H9 (cell line): ENCODE results near the gene DCLK2. TPM values are rescaled to one million over a fixed set of nuclear protein-coding genes. Genes with fewer than 3 reads are reported as not detected.
A peak's percentile ranks its signal among the peaks of the same experiment; 100 is the strongest.

ENCODE experiments used
- DNase-seq: peaks from one replicate; pipeline ENCODE4 v3.0.0-alpha.2; 2017
- H2AFZ ChIP-seq: one replicate; pipeline ENCODE4 v1.6.1; 2013; ENCODE audit warnings: mild to moderate bottlenecking, low read length, control low read depth, moderate library complexity
- H2AK5ac ChIP-seq: 2 replicates; pipeline ENCODE4 v1.6.1; 2013; ENCODE audit warnings: low read length, control low read depth, mixed read lengths; ENCODE audit not compliant: insufficient read length
- H2BK120ac ChIP-seq: one replicate; pipeline ENCODE4 v1.6.1; 2013; ENCODE audit warnings: low read depth, mild to moderate bottlenecking, low read length, control low read depth, inconsistent platforms; ENCODE audit not compliant: poor library complexity, severe bottlenecking
- H2BK12ac ChIP-seq: 2 replicates; pipeline ENCODE4 v1.6.1; 2013; ENCODE audit warnings: low read length, control low read depth, mixed read lengths, low read depth; ENCODE audit not compliant: insufficient read length
- H2BK15ac ChIP-seq: 2 replicates; pipeline ENCODE4 v1.6.1; 2013; ENCODE audit warnings: low read depth, low read length, control low read depth
- H2BK20ac ChIP-seq: one replicate; pipeline ENCODE4 v1.6.1; 2013; ENCODE audit warnings: low read depth, mild to moderate bottlenecking, low read length, control low read depth, inconsistent platforms; ENCODE audit not compliant: poor library complexity, severe bottlenecking
- H2BK5ac ChIP-seq: 2 replicates; pipeline ENCODE4 v1.6.1; 2013; ENCODE audit warnings: low read length, control low read depth, mixed read lengths; ENCODE audit not compliant: insufficient read length
- H3K14ac ChIP-seq: 2 replicates; pipeline ENCODE4 v1.6.1; 2013; ENCODE audit warnings: low read length, control low read depth; ENCODE audit not compliant: insufficient read depth
- H3K18ac ChIP-seq: 2 replicates; pipeline ENCODE4 v1.6.1; 2013; ENCODE audit warnings: low read depth, mild to moderate bottlenecking, mixed read lengths, low read length, control low read depth; ENCODE audit not compliant: insufficient read length
- H3K23ac ChIP-seq: 2 replicates; pipeline ENCODE4 v1.6.1; 2013; ENCODE audit warnings: low read length, control low read depth, mixed read lengths, low read depth; ENCODE audit not compliant: insufficient read length
- H3K23me2 ChIP-seq: 2 replicates; pipeline ENCODE4 v1.6.1; 2013; ENCODE audit warnings: low read depth, mild to moderate bottlenecking, mixed read lengths, low read length, control low read depth; ENCODE audit not compliant: insufficient read length, poor library complexity, severe bottlenecking
- H3K27ac ChIP-seq: 2 replicates; pipeline ENCODE4 v1.5.1; 2013; ENCODE audit warnings: low read length, control low read depth, mixed read lengths, low read depth; ENCODE audit not compliant: insufficient read length
- H3K27me3 ChIP-seq: 2 replicates; pipeline ENCODE4 v1.6.1; 2013; ENCODE audit warnings: low read length, control low read depth, inconsistent platforms; ENCODE audit not compliant: insufficient read depth
- H3K4ac ChIP-seq: 2 replicates; pipeline ENCODE4 v1.6.1; 2013; ENCODE audit warnings: low read depth, mild to moderate bottlenecking, control low read depth, inconsistent platforms, low read length, moderate library complexity
- H3K4me1 ChIP-seq: 2 replicates; pipeline ENCODE4 v1.6.1; 2013; ENCODE audit warnings: low read length, control low read depth, inconsistent platforms; ENCODE audit not compliant: insufficient read depth
- H3K4me2 ChIP-seq: 2 replicates; pipeline ENCODE4 v1.6.1; 2013; ENCODE audit warnings: low read length, control low read depth, mixed read lengths; ENCODE audit not compliant: insufficient read length, insufficient read depth
- H3K56ac ChIP-seq: 2 replicates; pipeline ENCODE4 v1.6.1; 2013; ENCODE audit warnings: low read depth, mild to moderate bottlenecking, mixed read lengths, low read length, control low read depth; ENCODE audit not compliant: insufficient read length
- H3K79me1 ChIP-seq: 2 replicates; pipeline ENCODE4 v1.6.1; 2013; ENCODE audit warnings: low read depth, mild to moderate bottlenecking, moderate library complexity, low read length, control low read depth, inconsistent platforms; ENCODE audit not compliant: insufficient read depth, poor library complexity, severe bottlenecking
- H3K79me2 ChIP-seq: 2 replicates; pipeline ENCODE4 v1.6.1; 2013; ENCODE audit warnings: low read length, control low read depth, inconsistent platforms; ENCODE audit not compliant: insufficient read depth
- H3K9ac ChIP-seq: 2 replicates; pipeline ENCODE4 v1.6.1; 2013; ENCODE audit warnings: low read length, control low read depth, mixed read lengths; ENCODE audit not compliant: insufficient read length; ENCODE audit errors: extremely low read depth
- H3K9me3 ChIP-seq: one replicate; pipeline ENCODE4 v1.6.1; 2013; ENCODE audit warnings: low read depth, low read length, inconsistent platforms; ENCODE audit not compliant: control insufficient read depth
- H3T11ph ChIP-seq: one replicate; pipeline ENCODE4 v1.6.1; 2013; ENCODE audit warnings: mild to moderate bottlenecking, low read length, control low read depth, inconsistent platforms
- H4K20me1 ChIP-seq: one replicate; pipeline ENCODE4 v1.6.1; 2013; ENCODE audit not compliant: control insufficient read depth, insufficient read length, insufficient read depth
- H4K5ac ChIP-seq: 2 replicates; pipeline ENCODE4 v1.6.1; 2013; ENCODE audit warnings: low read depth, mild to moderate bottlenecking, mixed read lengths, low read length, control low read depth; ENCODE audit not compliant: insufficient read length
- H4K8ac ChIP-seq: replicated peaks from 2 replicates; pipeline ENCODE4 v1.6.1; 2013; ENCODE audit warnings: low read length, control low read depth, mixed read lengths, low read depth; ENCODE audit not compliant: insufficient read length
- H4K91ac ChIP-seq: 2 replicates; pipeline ENCODE4 v1.6.1; 2013; ENCODE audit warnings: low read depth, mild to moderate bottlenecking, moderate library complexity, mixed read lengths, low read length, control low read depth; ENCODE audit not compliant: insufficient read length
- H3K27ac Mint-ChIP-seq, 3 experiments: 2 replicates in 2 of 3; 3 replicates in 1 of 3; pipeline ENCODE4 v1.8.0; 2020 to 2021; ENCODE audit warnings: mixed read lengths in 3 of 3, mild to moderate bottlenecking in 1 of 3, moderate library complexity in 1 of 3
- H3K27me3 Mint-ChIP-seq: 2 replicates; pipeline ENCODE4 v1.8.0; 2021; ENCODE audit warnings: low read depth, mild to moderate bottlenecking, moderate library complexity, mixed read lengths
- H3K36me3 Mint-ChIP-seq, 3 experiments: 2 replicates in 2 of 3; 3 replicates in 1 of 3; pipeline ENCODE4 v1.8.0; 2020 to 2021; ENCODE audit warnings: low read depth in 3 of 3, mixed read lengths in 3 of 3; ENCODE audit not compliant: insufficient read depth in 1 of 3
- H3K4me1 Mint-ChIP-seq, 2 experiments: 2 replicates each; pipeline ENCODE4 v1.8.0; 2020; ENCODE audit warnings: mixed read lengths in 2 of 2
- H3K4me3 Mint-ChIP-seq, 2 experiments: 2 replicates in 1 of 2; 3 replicates in 1 of 2; pipeline ENCODE4 v1.8.0; 2020 to 2021; ENCODE audit warnings: mild to moderate bottlenecking in 2 of 2, mixed read lengths in 2 of 2, moderate library complexity in 1 of 2
- H3K9me3 Mint-ChIP-seq, 2 experiments: 2 replicates in 1 of 2; 3 replicates in 1 of 2; pipeline ENCODE4 v1.8.0; 2020; ENCODE audit warnings: mild to moderate bottlenecking in 2 of 2, mixed read lengths in 2 of 2, moderate library complexity in 1 of 2
- CTCF ChIP-seq: fragments of 200-600 bp; sonication (generic); conservative IDR thresholded peaks from 3 replicates; pipeline ENCODE4 v1.8.0; 2021; ENCODE audit warnings: antibody characterized with exemption, mild to moderate bottlenecking
- WGBS: extraction: QIAGEN DNeasy Blood & Tissue Kit; methylation state at CpG from one replicate; pipeline ENCODE4 v1.1.7; 2013; ENCODE audit warnings: missing lambda C conversion rate, low lambda C conversion rate, mixed read lengths; ENCODE audit not compliant: insufficient read length; ENCODE audit errors: extremely low coverage; 5-methylcytosine and 5-hydroxymethylcytosine counted together
- total RNA-seq: library from RNA; stranded (reverse); gene quantifications from 2 replicates; pipeline ENCODE4 v1.2.1, GENCODE V29; 2021

DCLK2 gene
- total RNA-seq, 1 experiment from 2014 or later: 0.33 TPM

GRCh38 chr4:150280081-150280895 is 202.0 kb downstream of the DCLK2 start:
- no peak overlapping the region for H2BK5ac ChIP-seq
- no peak overlapping the region for H3K23ac ChIP-seq
- H3K27me3 ChIP-seq: no peaks in the 10 kb centered on the region
- H2AFZ ChIP-seq: no peak overlapping the region
- H4K5ac ChIP-seq: no peak overlapping the region
- H3K56ac ChIP-seq: no peak overlapping the region
- no peak overlapping the region for H4K8ac ChIP-seq
- Mint-ChIP-seq H3K36me3 (peaks cover 21 to 28% (median 26%) of the 10 kb centered on the region in 3 experiments), H3K27me3 (no peaks in the 10 kb centered on the region), H3K4me3 (no peak overlapping the region), H3K27ac (peak overlapping the region; percentile 54 to 76 (median 75); a peak in 2 of 7 replicates), H3K4me1 (peaks cover 0 to 15% of the 10 kb centered on the region in 2 experiments; a peak in 2 of 4 replicates), H3K9me3 (peaks cover 3 to 9% of the 10 kb centered on the region in 2 experiments; a peak in 2 of 5 replicates)
- H2BK120ac ChIP-seq: no peak overlapping the region
- no peaks in the 10 kb centered on the region for H4K20me1 ChIP-seq
- no peak overlapping the region for H3K9ac ChIP-seq
- H3K79me1 ChIP-seq: no peaks in the 10 kb centered on the region
- H4K91ac ChIP-seq: no peak overlapping the region
- H3K9me3 ChIP-seq: no peaks in the 10 kb centered on the region
- no peak for DNase-seq
- no peak overlapping the region for H2AK5ac ChIP-seq
- TF ChIP-seq CTCF: no peak
- H3K79me2 ChIP-seq: no peaks in the 10 kb centered on the region
- H3K4me2 ChIP-seq: no peak overlapping the region
- H3K4ac ChIP-seq: no peak overlapping the region
- H2BK12ac ChIP-seq: no peak overlapping the region
- no peak overlapping the region; the same call in 1 of the 2 replicates for H3K14ac ChIP-seq
- H3K18ac ChIP-seq: no peak overlapping the region
- H3K4me1 ChIP-seq: no peaks in the 10 kb centered on the region
- H2BK15ac ChIP-seq: no peak overlapping the region
- H3T11ph ChIP-seq: no peak overlapping the region
- H2BK20ac ChIP-seq: no peak overlapping the region
- no peaks in the 10 kb centered on the region for H3K23me2 ChIP-seq
- no peak overlapping the region for H3K27ac ChIP-seq
- no CpG with 5 or more reads among the region's 9 CpGs for WGBS
